GM21360 (cell line): ENCODE results near the gene MSH3.
A peak's percentile ranks its signal among the peaks of the same experiment; 100 is the strongest.
"Not testable (repeated sequence)": the region's sequence is repeated elsewhere in the genome, so short reads cannot be mapped to it uniquely, and the experiment has no call there.

Source experiments
- ATAC-seq: cut with Tn5 transposase; IDR thresholded peaks from one replicate; pipeline ENCODE4 v1.9.1; 2021; ENCODE audit warnings: mild to moderate bottlenecking, moderate library complexity; ENCODE audit not compliant: unreplicated experiment

MSH3 gene

GRCh38 chr5:80789319-80790016 is 135.0 kb downstream of the MSH3 start:
- not testable (repeated sequence) for ATAC-seq

- no peak for ATAC-seq
Measured at GRCh38 chr5:80790698-80791097, 136.2 kb downstream of the MSH3 start.

GRCh38 chr5:80793354-80793753 is 138.9 kb downstream of the MSH3 start:
- ATAC-seq, result no peak

- no peak for ATAC-seq
Measured at GRCh38 chr5:80796846-80797245, 142.4 kb downstream of the MSH3 start.

- no peak for ATAC-seq
Measured at GRCh38 chr5:80797428-80798024, 143.1 kb downstream of the MSH3 start.

GRCh38 chr5:80798166-80798565 is 143.7 kb downstream of the MSH3 start:
- no peak for ATAC-seq

DNA sequence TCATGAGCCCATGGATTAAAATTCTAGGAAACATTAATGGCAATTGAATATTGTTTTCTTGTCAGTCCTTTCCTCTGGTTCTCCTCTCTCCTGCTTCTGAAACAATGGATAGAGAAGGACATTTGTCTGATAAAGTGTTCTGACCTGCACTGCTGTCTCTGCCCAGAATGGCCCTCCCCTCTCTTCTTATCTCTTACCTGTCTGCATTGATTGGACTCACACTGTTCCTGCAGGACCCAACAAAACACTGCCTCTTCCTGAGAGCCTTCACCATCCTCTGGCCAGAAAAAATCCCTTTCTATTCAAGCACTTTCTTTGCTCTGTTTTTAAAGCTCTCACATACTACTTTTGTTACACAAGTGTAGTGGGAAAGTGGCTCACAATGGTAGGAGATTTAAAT is 144.2 kb downstream of the MSH3 start:
- ATAC-seq, result no peak

- ATAC-seq, result no peak
Measured at GRCh38 chr5:80799041-80799440, 144.6 kb downstream of the MSH3 start.

DNA sequence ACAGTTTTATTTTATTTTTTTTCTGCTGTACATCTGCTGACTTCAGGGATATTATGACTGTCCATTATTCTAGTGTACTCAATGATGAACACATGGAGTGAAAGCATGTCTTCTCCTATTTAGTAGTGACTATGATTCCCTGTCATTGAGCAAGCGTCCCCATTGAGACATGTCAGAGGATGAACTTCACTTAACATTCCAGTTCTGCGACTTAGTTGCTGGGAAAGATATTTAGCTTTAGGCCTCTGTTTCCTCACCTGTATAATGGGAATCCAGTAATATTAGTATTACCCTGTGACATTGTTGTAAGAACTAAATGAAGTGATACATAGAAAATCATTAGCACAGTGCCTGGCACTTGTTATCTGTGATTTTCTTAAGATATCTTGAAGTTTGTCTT is 145.1 kb downstream of the MSH3 start:
- ATAC-seq, result no peak

- no peak for ATAC-seq
Measured at GRCh38 chr5:80804332-80804731, 149.9 kb downstream of the MSH3 start.

DNA sequence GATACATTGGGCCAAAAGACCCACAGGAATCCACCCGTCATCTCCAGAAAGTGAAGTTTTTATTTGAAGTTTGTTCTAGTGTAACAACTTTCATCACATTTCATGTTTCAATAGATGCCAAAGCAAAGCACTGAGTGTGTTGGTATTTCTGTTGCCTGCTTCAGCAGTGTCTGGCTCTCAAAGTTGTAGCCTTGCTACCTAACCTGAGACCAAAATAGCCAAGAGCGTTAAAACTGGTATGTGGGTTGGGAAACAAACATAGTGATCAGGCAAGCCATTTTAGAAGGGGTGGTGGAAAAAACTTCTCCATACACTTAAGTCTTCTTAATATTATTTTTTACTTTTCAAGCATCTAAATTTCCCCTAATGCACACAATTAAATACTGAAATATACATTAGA is 150.6 kb downstream of the MSH3 start:
- no peak for ATAC-seq

GRCh38 chr5:80806929-80807328 is 152.5 kb downstream of the MSH3 start:
- ATAC-seq, result no peak

DNA sequence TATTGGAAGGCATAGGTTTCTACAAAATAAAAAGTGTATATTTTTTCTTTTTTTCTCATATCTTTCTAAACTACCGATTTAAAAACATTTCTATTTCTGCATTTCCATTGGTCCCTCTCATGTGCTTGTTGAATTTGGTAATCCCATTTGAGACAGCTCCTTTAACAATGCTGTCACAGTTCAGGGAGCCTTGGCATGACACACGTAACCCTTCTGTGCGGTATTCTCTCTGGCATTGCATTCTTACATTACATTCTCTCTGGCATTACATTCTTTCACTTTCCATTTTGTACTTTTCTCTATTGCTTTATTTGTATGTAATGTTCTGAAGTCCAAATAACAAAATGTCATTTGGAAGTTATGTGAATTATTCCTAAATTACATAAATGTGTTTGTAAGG is 155.0 kb downstream of the MSH3 start:
- ATAC-seq, result no peak

DNA sequence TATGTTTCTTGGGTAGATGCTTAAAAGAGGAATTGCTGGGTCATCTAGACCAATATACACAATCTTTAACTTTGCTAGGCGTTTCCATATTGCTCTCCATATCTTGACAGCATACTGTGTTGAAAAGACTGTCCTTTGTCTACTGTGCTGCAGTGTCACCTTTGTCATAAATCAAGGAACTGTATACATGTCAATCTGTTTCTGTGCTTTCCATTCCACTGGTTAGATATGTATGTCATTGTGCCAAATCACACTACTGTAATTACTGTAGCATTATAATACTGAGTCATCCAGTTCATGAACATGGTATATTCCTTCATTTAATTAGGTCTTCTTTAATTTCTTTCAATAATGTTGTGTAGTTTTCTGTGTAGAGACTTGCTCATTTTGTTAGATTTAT is 156.0 kb downstream of the MSH3 start:
- no peak for ATAC-seq

- ATAC-seq, result no peak
Measured at GRCh38 chr5:80816590-80816989, 162.1 kb downstream of the MSH3 start.

DNA sequence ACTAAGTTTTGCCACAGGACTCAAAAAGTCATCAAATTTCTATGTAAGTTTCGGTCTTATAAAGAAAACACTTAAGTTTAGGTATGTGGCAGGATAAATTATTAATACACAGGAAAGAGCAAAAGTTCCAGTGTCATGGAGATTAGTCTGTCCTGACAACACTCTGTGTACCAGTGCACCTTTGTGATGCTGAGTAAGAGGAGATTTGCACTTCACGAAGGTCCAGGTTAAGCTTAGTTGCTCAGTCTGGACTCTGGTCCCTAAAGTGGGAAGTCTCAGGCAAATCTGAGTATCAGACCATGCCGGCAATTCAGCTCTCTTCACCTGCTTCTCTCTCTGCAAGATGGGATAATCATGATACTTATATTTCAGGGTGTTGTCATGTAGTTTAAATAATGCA is 166.2 kb downstream of the MSH3 start:
- ATAC-seq, result no peak

DNA sequence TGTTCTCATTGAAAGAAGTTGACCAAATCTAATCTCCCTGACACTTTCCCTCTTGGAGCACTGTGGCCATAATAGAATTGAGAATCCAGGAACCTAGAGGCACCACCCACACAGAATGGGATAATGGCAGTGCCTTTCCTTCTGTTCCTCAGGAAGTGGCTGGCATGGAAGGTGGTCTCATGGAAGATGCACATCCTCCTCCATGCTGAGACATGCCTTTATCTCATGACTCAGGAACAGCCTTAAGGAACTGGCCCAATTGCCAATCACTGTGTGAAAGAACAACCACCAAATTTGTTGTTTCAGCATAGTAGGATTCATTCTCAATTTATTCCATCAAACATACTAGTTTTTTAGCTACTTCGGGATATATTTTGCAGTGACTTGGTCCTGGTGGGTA is 168.2 kb downstream of the MSH3 start:
- no peak for ATAC-seq

- ATAC-seq, result not testable (repeated sequence)
Measured at GRCh38 chr5:80824159-80824558, 169.7 kb downstream of the MSH3 start.

DNA sequence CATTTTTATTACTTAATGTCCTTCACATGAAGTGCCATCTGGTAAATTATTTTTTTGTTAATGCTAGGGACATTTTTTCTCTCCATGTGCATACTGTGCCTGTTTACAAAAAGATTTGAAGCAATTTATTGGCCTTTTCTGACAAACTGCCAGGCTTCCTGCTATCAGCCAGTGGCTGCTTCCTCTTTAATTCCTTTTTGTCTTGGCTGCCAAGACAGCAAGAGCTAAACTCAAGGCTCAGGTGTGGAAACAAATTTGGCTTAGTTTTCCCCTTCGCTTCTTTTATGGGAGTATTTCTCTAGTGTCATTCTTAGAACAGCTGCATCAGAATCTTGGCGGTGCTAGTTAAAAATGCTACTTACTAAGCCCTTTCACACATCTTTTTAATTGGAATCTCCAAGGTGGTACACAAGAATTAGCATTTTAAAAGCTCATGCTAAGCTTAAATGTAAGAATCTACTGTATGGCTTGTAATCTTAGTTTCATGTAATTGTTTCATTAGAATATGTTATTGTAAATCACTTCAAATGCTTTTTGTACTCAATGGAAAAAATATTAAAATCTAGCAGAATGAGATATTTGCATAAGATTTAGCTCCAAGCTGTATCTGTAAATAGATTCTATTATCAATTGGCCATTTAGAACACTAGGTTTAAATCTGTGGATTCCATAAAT is 171.5 kb downstream of the MSH3 start:
- no peak for ATAC-seq

GRCh38 chr5:80834710-80835109 is 180.3 kb downstream of the MSH3 start:
- no peak for ATAC-seq

DNA sequence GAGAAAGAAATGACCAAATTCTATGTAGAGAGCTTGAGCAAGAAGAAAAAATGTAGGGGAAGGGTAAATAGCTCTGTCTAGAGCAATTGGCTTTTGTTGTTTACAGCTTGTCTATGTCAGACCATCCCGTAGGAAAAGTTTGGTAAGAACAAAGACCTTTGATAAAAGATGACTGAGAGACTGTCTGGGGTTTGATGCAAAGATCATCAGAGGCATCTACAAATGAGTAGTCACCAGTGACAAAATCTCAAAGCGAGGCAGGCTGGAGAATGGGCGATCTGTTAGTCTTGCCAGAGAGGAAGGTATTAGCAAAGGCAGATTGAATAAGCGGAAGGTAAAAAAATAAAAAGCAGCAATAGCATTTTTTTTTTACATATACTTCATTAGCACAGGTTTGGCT is 180.7 kb downstream of the MSH3 start:
- no peak for ATAC-seq

DNA sequence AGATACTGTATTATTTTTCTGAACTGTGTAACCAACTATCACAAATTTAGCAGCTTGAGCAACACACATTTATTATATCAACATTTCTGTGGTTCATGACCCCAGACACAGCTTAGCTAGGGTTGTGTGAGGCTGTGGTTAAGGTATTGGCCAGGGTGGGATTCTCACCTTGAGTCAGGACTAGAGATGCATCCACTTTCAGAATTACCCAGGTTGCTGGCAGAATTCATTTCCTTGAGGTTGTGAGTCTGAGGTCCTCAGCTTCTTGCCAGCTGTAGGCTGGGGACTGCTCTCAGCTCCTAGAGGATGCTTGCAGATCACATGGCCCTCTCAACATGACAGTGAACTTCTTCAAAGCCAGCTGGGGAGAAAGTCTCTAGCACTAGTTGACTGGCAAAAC is 183.2 kb downstream of the MSH3 start:
- peak; percentile 89 for ATAC-seq
